HEK293 (cell line): ENCODE measurements around the gene NTMT1.

Source experiments
- CTCF ChIA-PET: fragments of 350-600 bp; formaldehyde crosslinking; extraction: SDS; loops from one replicate; lab custom pipeline; 2021; ENCODE audit warnings: antibody characterized with exemption; lab: Yijun Ruan, JAX
- POLR2A ChIA-PET: fragments of 300-600 bp; formaldehyde crosslinking; extraction: SDS; loops from one replicate; lab custom pipeline; 2020; ENCODE audit warnings: antibody characterized with exemption, inconsistent platforms; lab: Yijun Ruan, JAX
- H3K27ac ChIP-seq: fragments of 200-500 bp; sonication (Bioruptor generic); 2 replicates; pipeline ENCODE4 v1.5.1; 2014; ENCODE audit warnings: low read depth, low read length, control low read depth, inconsistent platforms; ENCODE audit errors: extremely low read depth
- H3K36me3 ChIP-seq, 2 experiments: fragments of 200-500 bp in 1 of 2; sonication (Bioruptor generic) in 1 of 2; 1 replicate in 1 of 2; 2 replicates in 1 of 2; pipeline ENCODE4 v1.5.1; 2014 to 2017; ENCODE audit warnings: inconsistent platforms in 2 of 2, low read length in 2 of 2; ENCODE audit not compliant: control insufficient read depth in 2 of 2, insufficient read depth in 1 of 2
- H3K4me1 ChIP-seq: fragments of 200-500 bp; sonication (Bioruptor generic); 2 replicates; pipeline ENCODE4 v1.5.1; 2014; ENCODE audit warnings: mild to moderate bottlenecking, low read length, inconsistent platforms; ENCODE audit not compliant: control insufficient read depth, insufficient read depth
- H3K4me3 ChIP-seq: 2 replicates; pipeline ENCODE4 v1.5.1; 2011; ENCODE audit warnings: low read depth, mild to moderate bottlenecking, control low read depth, low read length, moderate library complexity
- H3K9me3 ChIP-seq: fragments of 200-500 bp; sonication (Bioruptor generic); 2 replicates; pipeline ENCODE4 v1.5.1; 2014; ENCODE audit warnings: low read depth, low read length, inconsistent platforms; ENCODE audit not compliant: control insufficient read depth, insufficient read depth
- ELK4 ChIP-seq: IDR thresholded peaks from 2 replicates; pipeline ENCODE4 v1.6.1; 2011; ENCODE audit warnings: mild to moderate bottlenecking, low read depth, low read length, borderline replicate concordance
- GLIS1 ChIP-seq: fragments of 450-650 bp; formaldehyde crosslinking; IDR thresholded peaks from 2 replicates; pipeline ENCODE4 v1.5.1; 2016; ENCODE audit warnings: missing biosample characterization, missing genetic modification characterization
- IKZF3 ChIP-seq: fragments of 450-650 bp; IDR thresholded peaks from 2 replicates; pipeline ENCODE4 v1.5.0; 2018; ENCODE audit warnings: missing biosample characterization, mild to moderate bottlenecking, missing genetic modification characterization, moderate library complexity
- INSM2 ChIP-seq: fragments of 450-650 bp; formaldehyde crosslinking; IDR thresholded peaks from 2 replicates; pipeline ENCODE4 v1.5.1; 2016; ENCODE audit warnings: missing biosample characterization, missing genetic modification characterization
- KLF7 ChIP-seq: fragments of 450-650 bp; formaldehyde crosslinking; IDR thresholded peaks from 2 replicates; pipeline ENCODE4 v1.5.1; 2016; ENCODE audit warnings: missing biosample characterization, missing genetic modification characterization, borderline replicate concordance
- SP7 ChIP-seq: fragments of 450-650 bp; formaldehyde crosslinking; IDR thresholded peaks from 2 replicates; pipeline ENCODE4 v1.5.1; 2016; ENCODE audit warnings: missing biosample characterization, missing genetic modification characterization
- ZEB2 ChIP-seq: fragments of 450-650 bp; formaldehyde crosslinking; IDR thresholded peaks from 2 replicates; pipeline ENCODE4 v1.5.1; 2016; ENCODE audit warnings: missing biosample characterization, missing genetic modification characterization
- ZFP41 ChIP-seq: fragments of 450-650 bp; formaldehyde crosslinking; IDR thresholded peaks from 2 replicates; pipeline ENCODE4 v1.5.1; 2016; ENCODE audit warnings: missing biosample characterization, missing genetic modification characterization, borderline replicate concordance
- ZIC2 ChIP-seq: fragments of 450-650 bp; formaldehyde crosslinking; IDR thresholded peaks from 2 replicates; pipeline ENCODE4 v1.5.1; 2016; ENCODE audit warnings: missing biosample characterization, missing genetic modification characterization
- ZNF19 ChIP-seq: fragments of 450-650 bp; formaldehyde crosslinking; IDR thresholded peaks from 2 replicates; pipeline ENCODE4; 2016; ENCODE audit warnings: missing biosample characterization, missing genetic modification characterization, low read depth
- ZNF292 ChIP-seq: fragments of 450-650 bp; formaldehyde crosslinking; IDR thresholded peaks from 2 replicates; pipeline ENCODE4 v1.5.1; 2016; ENCODE audit warnings: low read depth, missing biosample characterization, missing genetic modification characterization, borderline replicate concordance
- ZNF366 ChIP-seq: fragments of 450-650 bp; formaldehyde crosslinking; conservative IDR thresholded peaks from 2 replicates; pipeline ENCODE4 v1.5.1; 2016; ENCODE audit warnings: missing biosample characterization, missing genetic modification characterization
- ZNF433 ChIP-seq: fragments of 450-650 bp; formaldehyde crosslinking; IDR thresholded peaks from 2 replicates; pipeline ENCODE4 v1.5.1; 2016; ENCODE audit warnings: missing biosample characterization, missing genetic modification characterization, low read depth
- ZNF48 ChIP-seq: fragments of 450-650 bp; formaldehyde crosslinking; IDR thresholded peaks from 2 replicates; pipeline ENCODE4 v1.5.1; 2016; ENCODE audit warnings: missing biosample characterization, missing genetic modification characterization
- ZNF521 ChIP-seq: fragments of 450-650 bp; formaldehyde crosslinking; IDR thresholded peaks from 2 replicates; pipeline ENCODE4 v1.5.1; 2017; ENCODE audit warnings: missing biosample characterization, mild to moderate bottlenecking, missing genetic modification characterization
- ZNF600 ChIP-seq: fragments of 450-650 bp; formaldehyde crosslinking; IDR thresholded peaks from 2 replicates; pipeline ENCODE4 v1.5.1; 2016; ENCODE audit warnings: missing biosample characterization, missing genetic modification characterization
- ZNF692 ChIP-seq: fragments of 450-650 bp; formaldehyde crosslinking; IDR thresholded peaks from 2 replicates; pipeline ENCODE4 v1.5.1; 2016; ENCODE audit warnings: missing biosample characterization, missing genetic modification characterization
- ZNF704 ChIP-seq: fragments of 450-650 bp; formaldehyde crosslinking; IDR thresholded peaks from 2 replicates; pipeline ENCODE4 v1.5.1; 2016; ENCODE audit warnings: missing biosample characterization, missing genetic modification characterization
- ZNF792 ChIP-seq: fragments of 450-650 bp; formaldehyde crosslinking; IDR thresholded peaks from 2 replicates; pipeline ENCODE4 v1.5.1; 2016; ENCODE audit warnings: missing biosample characterization, missing genetic modification characterization
- ZSCAN16 ChIP-seq: fragments of 450-650 bp; formaldehyde crosslinking; IDR thresholded peaks from 2 replicates; pipeline ENCODE4 v1.5.1; 2016; ENCODE audit warnings: missing biosample characterization, missing genetic modification characterization
- ZXDB ChIP-seq: fragments of 450-650 bp; formaldehyde crosslinking; IDR thresholded peaks from 2 replicates; pipeline ENCODE4 v1.5.1; 2016; ENCODE audit warnings: missing biosample characterization, missing genetic modification characterization

NTMT1 gene

GRCh38 chr9:129656795-129657390 is 30.9 kb downstream of the NTMT1 start (continued):
- TF ChIP-seq IKZF3 (tag by site-specific recombination) (0 out of 2 replicates have a peak, but pooled peaks have one; percentile 38), ZEB2 (tag by site-specific recombination) (no peak), ZIC2 (tag by site-specific recombination) (peak; percentile 72), ZFP41 (tag by site-specific recombination) (no peak), ZNF600 (tag by site-specific recombination) (peak; percentile 77), KLF7 (tag by site-specific recombination) (no peak), ZNF704 (tag by site-specific recombination) (no peak), ZNF292 (tag by site-specific recombination) (no peak), ZNF521 (tag by site-specific recombination) (no peak), ZNF48 (tag by site-specific recombination) (no peak), GLIS1 (tag by site-specific recombination) (peak; percentile 85), ZNF19 (no peak)

GRCh38 chr9:129661029-129661428 is 35.1 kb downstream of the NTMT1 start:
- Histone ChIP-seq H3K4me1 (no peaks in the 10 kb centered on the region), H3K9me3 (no peaks in the 10 kb centered on the region), H3K36me3 (no peaks in the 10 kb centered on the region), H3K4me3 (no peak overlapping the region), H3K27ac (no peak overlapping the region)
- ChIA-PET CTCF (interaction anchor here (0.6 to 1.4 kb wide), 5 partner anchors 18 to 129 kb away, joined by 3 to 5 read pairs (median 4); no protein-coding TSS in a partner anchor), POLR2A (no interaction called here)
- no peak for TF ChIP-seq INSM2 (tag by site-specific recombination)
- TF ChIP-seq ZNF692 (tag by site-specific recombination) = no peak
- TF ChIP-seq ZNF433 (tag by site-specific recombination) = no peak
- no peak for TF ChIP-seq ZNF366 (tag by site-specific recombination)
- TF ChIP-seq ZXDB (tag by site-specific recombination) = no peak
- no peak for TF ChIP-seq SP7 (tag by site-specific recombination)
- TF ChIP-seq ELK4 = no peak
- no peak for TF ChIP-seq ZNF792 (tag by site-specific recombination)
- TF ChIP-seq ZSCAN16 (tag by site-specific recombination) = no peak
